ENCODE data around the gene KBTBD12. TPM values are rescaled to one million over a fixed set of nuclear protein-coding genes. Genes with fewer than 3 reads are reported as not detected.

Gene KBTBD12
- total RNA-seq, 1 donor from 2014 or later, result not detected

DNA sequence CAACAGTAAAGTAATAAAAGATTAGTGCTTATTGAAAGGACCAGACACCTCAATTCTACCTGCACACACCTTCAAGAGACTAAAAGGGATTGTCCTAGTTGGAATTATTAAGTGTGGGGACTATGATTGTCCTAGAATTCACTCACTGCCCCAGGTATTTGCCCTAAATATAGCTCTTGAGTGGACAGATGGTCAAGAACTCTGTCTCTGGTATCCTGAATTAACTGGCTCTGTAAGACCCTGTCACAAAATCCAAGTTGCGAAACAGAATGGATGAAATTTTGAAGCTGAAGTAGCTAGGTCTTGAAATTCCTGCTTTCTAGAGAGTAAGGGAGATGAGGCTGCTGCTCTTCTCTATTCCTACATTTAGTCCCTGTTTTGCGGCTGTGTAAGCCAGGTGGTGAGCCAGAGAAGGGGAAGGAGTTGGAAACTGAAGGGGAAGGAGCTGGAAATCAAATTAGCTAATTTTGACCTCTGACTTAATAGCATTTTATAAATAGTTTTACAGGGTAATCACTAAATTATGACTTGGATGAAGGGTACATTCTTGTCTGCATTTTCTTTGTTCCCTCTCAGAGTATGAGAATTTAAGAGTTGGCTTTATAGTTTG, 34.5 kb downstream of the KBTBD12 start:
- TF ChIP-seq EZH2 (IDR thresholded peaks at IDR 0.05), result no peak
- no peak for TF ChIP-seq EZH2phosphoT487 (IDR thresholded peaks at IDR 0.05)
- TF ChIP-seq, protein P1, sequence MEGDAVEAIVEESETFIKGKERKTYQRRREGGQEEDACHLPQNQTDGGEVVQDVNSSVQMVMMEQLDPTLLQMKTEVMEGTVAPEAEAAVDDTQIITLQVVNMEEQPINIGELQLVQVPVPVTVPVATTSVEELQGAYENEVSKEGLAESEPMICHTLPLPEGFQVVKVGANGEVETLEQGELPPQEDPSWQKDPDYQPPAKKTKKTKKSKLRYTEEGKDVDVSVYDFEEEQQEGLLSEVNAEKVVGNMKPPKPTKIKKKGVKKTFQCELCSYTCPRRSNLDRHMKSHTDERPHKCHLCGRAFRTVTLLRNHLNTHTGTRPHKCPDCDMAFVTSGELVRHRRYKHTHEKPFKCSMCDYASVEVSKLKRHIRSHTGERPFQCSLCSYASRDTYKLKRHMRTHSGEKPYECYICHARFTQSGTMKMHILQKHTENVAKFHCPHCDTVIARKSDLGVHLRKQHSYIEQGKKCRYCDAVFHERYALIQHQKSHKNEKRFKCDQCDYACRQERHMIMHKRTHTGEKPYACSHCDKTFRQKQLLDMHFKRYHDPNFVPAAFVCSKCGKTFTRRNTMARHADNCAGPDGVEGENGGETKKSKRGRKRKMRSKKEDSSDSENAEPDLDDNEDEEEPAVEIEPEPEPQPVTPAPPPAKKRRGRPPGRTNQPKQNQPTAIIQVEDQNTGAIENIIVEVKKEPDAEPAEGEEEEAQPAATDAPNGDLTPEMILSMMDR (IDR thresholded peaks at IDR 0.05), result no peak
- H3K4me3 ChIP-seq, result no peak overlapping the region
- no peaks in the 10 kb centered on the region for H3K4me1 ChIP-seq
- Mint-ChIP-seq H3K36me3 (no peaks in the 10 kb centered on the region), H3K27me3 (ENCODE audit: insufficient read depth, low read depth) (peaks cover 3% of the 10 kb centered on the region), H3K27ac (no peak overlapping the region), H3K4me1 (peaks cover 8% of the 10 kb centered on the region), H3K9me3 (no peaks in the 10 kb centered on the region), H3K4me3 (no peak overlapping the region)
- no peak overlapping the region for H3K27ac ChIP-seq
- no peak overlapping the region for H3K4me2 ChIP-seq
- no peaks in the 10 kb centered on the region for H3K9me3 ChIP-seq (ENCODE audit: low read depth)
- H2AFZ ChIP-seq (replicated peaks), result no peak overlapping the region
- H3K36me3 ChIP-seq, result no peaks in the 10 kb centered on the region
- no peaks in the 10 kb centered on the region for H3K79me2 ChIP-seq (ENCODE audit: low read depth)
- H3F3A ChIP-seq (ENCODE audit: low read depth), result no peaks in the 10 kb centered on the region
- no peak for DNase-seq (ENCODE audit: low spot score)
- peaks cover 3% of the 10 kb centered on the region for H3K27me3 ChIP-seq
- H4K20me1 ChIP-seq (ENCODE audit: low read depth), result no peaks in the 10 kb centered on the region
- H3K9ac ChIP-seq, result no peak overlapping the region

DNA sequence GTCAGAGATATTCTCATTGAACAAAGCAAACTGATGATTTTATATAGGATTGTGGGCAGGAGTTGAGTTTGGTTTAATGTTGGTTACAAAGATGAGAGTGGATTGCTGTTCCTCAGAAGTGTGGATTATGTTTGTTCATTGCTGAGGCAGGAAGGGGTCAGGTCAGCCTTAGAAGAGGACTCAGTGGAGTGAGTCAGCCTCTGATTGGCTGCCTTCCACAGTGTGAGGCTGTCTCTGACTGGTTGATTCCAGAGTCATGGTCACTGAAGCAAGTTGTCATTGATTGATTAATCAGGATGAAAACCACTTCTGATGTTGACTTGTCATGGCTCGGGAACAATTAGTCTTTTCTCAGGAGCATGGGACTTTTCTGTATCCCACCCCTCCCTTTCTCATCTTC, 36.2 kb downstream of the KBTBD12 start:
- no peak overlapping the region for H3K4me3 Mint-ChIP-seq
- Histone ChIP-seq H2AFZ (replicated peaks) (no peak overlapping the region), H3K9ac (no peak overlapping the region), H3K27ac (no peak overlapping the region), H3K4me2 (no peak overlapping the region), H3K79me2 (ENCODE audit: low read depth) (no peaks in the 10 kb centered on the region), H3F3A (ENCODE audit: low read depth) (no peaks in the 10 kb centered on the region), H3K4me3 (no peak overlapping the region), H3K27me3 (peaks cover 3% of the 10 kb centered on the region), H3K9me3 (ENCODE audit: low read depth) (no peaks in the 10 kb centered on the region), H3K4me1 (no peaks in the 10 kb centered on the region), H3K36me3 (no peaks in the 10 kb centered on the region), H4K20me1 (ENCODE audit: low read depth) (no peaks in the 10 kb centered on the region)
- H3K4me1 Mint-ChIP-seq, result peaks cover 11% of the 10 kb centered on the region
- H3K27me3 Mint-ChIP-seq (ENCODE audit: insufficient read depth, low read depth), result peaks cover 2% of the 10 kb centered on the region
- no peak for DNase-seq (ENCODE audit: low spot score)
- H3K27ac Mint-ChIP-seq, result no peak overlapping the region
- no peak for TF ChIP-seq EZH2 (IDR thresholded peaks at IDR 0.05)
- TF ChIP-seq EZH2phosphoT487 (IDR thresholded peaks at IDR 0.05), result no peak
- TF ChIP-seq, protein P1 (IDR thresholded peaks at IDR 0.05), result no peak
- H3K9me3 Mint-ChIP-seq, result no peaks in the 10 kb centered on the region
- H3K36me3 Mint-ChIP-seq, result no peaks in the 10 kb centered on the region

DNA sequence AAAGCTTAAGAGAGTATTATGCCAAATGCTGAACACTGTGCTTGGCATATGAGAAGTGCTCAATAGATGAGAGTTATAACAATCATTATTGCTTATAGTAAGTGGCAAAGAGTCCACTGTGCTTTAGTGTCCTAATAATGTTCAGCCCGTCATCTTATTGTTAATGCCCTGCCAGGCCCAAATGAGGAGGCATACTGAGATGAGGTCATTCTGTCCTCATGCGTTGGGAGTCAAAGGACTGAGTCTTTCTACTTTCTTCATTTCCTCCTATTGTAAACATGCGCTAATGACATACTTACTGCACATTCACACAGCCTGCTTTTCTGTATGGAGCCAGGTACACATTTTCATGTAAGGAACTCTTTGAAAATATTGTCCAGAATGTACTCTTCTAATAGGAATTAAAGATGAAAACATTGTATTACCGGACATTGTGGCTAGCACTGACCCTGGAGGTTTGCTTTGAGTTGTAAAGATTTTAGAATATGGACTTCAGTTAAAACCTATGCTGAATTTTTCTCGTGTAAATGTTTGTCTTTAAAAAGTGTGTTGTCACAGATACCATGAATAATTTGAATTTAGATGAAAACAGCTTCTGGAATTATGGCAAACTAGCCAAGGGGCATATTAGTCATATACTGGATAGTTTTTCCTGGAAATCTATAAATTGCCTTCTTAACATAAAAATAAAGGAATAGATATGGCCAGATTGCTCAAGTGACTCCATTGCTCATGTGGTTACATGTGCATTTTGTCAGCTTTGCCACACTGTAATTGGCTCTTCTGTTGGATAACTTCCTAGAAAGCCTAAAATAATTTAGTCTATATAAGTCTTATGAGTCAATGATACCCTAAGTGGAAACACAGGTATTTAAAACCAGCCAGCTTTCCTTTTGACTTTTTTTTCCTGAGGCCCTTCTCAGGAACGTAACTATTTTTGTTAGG, 38.3 kb downstream of the KBTBD12 start:
- Histone ChIP-seq H3K79me2 (ENCODE audit: low read depth) (no peaks in the 10 kb centered on the region), H2AFZ (replicated peaks) (no peak overlapping the region), H3K27ac (no peak overlapping the region), H3K9ac (no peak overlapping the region), H3K9me3 (ENCODE audit: low read depth) (no peaks in the 10 kb centered on the region), H3F3A (ENCODE audit: low read depth) (no peaks in the 10 kb centered on the region), H4K20me1 (ENCODE audit: low read depth) (no peaks in the 10 kb centered on the region), H3K4me3 (no peak overlapping the region), H3K27me3 (no peaks in the 10 kb centered on the region), H3K36me3 (no peaks in the 10 kb centered on the region), H3K4me2 (no peak overlapping the region), H3K4me1 (no peaks in the 10 kb centered on the region)
- no peaks in the 10 kb centered on the region for H3K9me3 Mint-ChIP-seq
- no peak for DNase-seq (ENCODE audit: low spot score)
- TF ChIP-seq, protein P1 (IDR thresholded peaks at IDR 0.05), result no peak
- no peak for TF ChIP-seq EZH2phosphoT487 (IDR thresholded peaks at IDR 0.05)
- TF ChIP-seq EZH2 (IDR thresholded peaks at IDR 0.05), result no peak
- H3K36me3 Mint-ChIP-seq, result no peaks in the 10 kb centered on the region
- peaks cover 5% of the 10 kb centered on the region for H3K27me3 Mint-ChIP-seq (ENCODE audit: insufficient read depth, low read depth)
- no peak overlapping the region for H3K27ac Mint-ChIP-seq
- peaks cover 11% of the 10 kb centered on the region for H3K4me1 Mint-ChIP-seq
- no peak overlapping the region for H3K4me3 Mint-ChIP-seq
